GM12878 (cell line): ENCODE measurements around the gene PLXNC1. TPM values are rescaled to one million over a fixed set of nuclear protein-coding genes. Genes with fewer than 3 reads are reported as not detected.

Experiments
- ATAC-seq: fragments of 200-7000 bp; cut with Tn5 transposase; 3 replicates; pipeline ENCODE4 v1.9.1; 2020; ENCODE audit warnings: mild to moderate bottlenecking, moderate library complexity
- BruUV-seq: library from RNA; stranded (reverse); fragments of 400-500 nt; replicated peaks from 2 replicates; lab custom pipeline; 2021; lab: Mats Ljungman, UMichigan
- CTCF ChIA-PET: fragments of 300-600 bp; sonication (Branson Sonifier 250); formaldehyde crosslinking; extraction: SDS; loops from one replicate; lab custom pipeline; 2021; ENCODE audit warnings: inconsistent platforms; lab: Yijun Ruan, JAX
- POLR2A ChIA-PET: fragments of 350-600 bp; formaldehyde crosslinking; extraction: SDS; loops from one replicate; lab custom pipeline; 2021; ENCODE audit warnings: inconsistent platforms; lab: Charles Lee
- RAD21 ChIA-PET: fragments of 300-600 bp; sonication (Branson Sonifier 250); formaldehyde crosslinking; loops from one replicate; lab custom pipeline; 2023; ENCODE audit warnings: antibody characterized with exemption; ENCODE audit not compliant: unreplicated experiment; lab: Charles Lee
- SMC1A ChIA-PET: fragments of 300-600 bp; sonication (Branson Sonifier 250); formaldehyde crosslinking; loops from one replicate; lab custom pipeline; 2023; ENCODE audit not compliant: unreplicated experiment, uncharacterized antibody; lab: Charles Lee
- DNase-seq: peaks from one replicate; pipeline ENCODE4 v3.0.0-alpha.2; 2011; ENCODE audit warnings: low read depth, low spot score
- FAIRE-seq: peaks from 3 replicates; lab custom pipeline; 2011; peaks lifted over from hg19 to GRCh38; lab: Jason Lieb, UNC
- H2AFZ ChIP-seq: 2 replicates; pipeline ENCODE4 v1.6.0; 2011; ENCODE audit warnings: low read depth, low read length, control low read depth; ENCODE audit not compliant: control insufficient read depth
- H3K27ac ChIP-seq: 2 replicates; pipeline ENCODE4 v1.5.1; 2011; ENCODE audit warnings: control low read depth; ENCODE audit not compliant: control insufficient read depth, insufficient read depth
- H3K27me3 ChIP-seq, 2 experiments: replicated peaks in 1 of 2; 2 replicates each; pipeline versions ENCODE4 v1.6.0 to v1.6.1; 2011; ENCODE audit warnings: low read length in 1 of 2; ENCODE audit not compliant: control insufficient read depth in 2 of 2, insufficient read depth in 2 of 2
- H3K36me3 ChIP-seq, 2 experiments: 2 replicates each; pipeline ENCODE4 v1.5.1; 2011; ENCODE audit warnings: low read length in 1 of 2; ENCODE audit not compliant: control insufficient read depth in 2 of 2, insufficient read depth in 2 of 2
- H3K4me1 ChIP-seq: 2 replicates; pipeline ENCODE4 v1.6.1; 2011; ENCODE audit warnings: mild to moderate bottlenecking, low read length, moderate library complexity, mixed read lengths; ENCODE audit not compliant: control insufficient read depth, insufficient read depth
- H3K4me2 ChIP-seq: 2 replicates; pipeline ENCODE4 v1.6.0; 2011; ENCODE audit warnings: control low read depth; ENCODE audit not compliant: control insufficient read depth, insufficient read depth
- H3K4me3 ChIP-seq: fragments of 200-600 bp; sonication (generic); 2 replicates; pipeline ENCODE4 v1.5.1; 2016
- H3K79me2 ChIP-seq: 2 replicates; pipeline ENCODE4 v1.6.0; 2011; ENCODE audit warnings: low read length; ENCODE audit not compliant: control insufficient read depth, insufficient read depth
- H3K9ac ChIP-seq: 2 replicates; pipeline ENCODE4 v1.8.0; 2011; ENCODE audit warnings: low read length, control low read depth, mixed read lengths; ENCODE audit not compliant: control insufficient read depth, insufficient read depth
- H3K9me3 ChIP-seq: replicated peaks from 3 replicates; pipeline ENCODE4 v1.5.1; 2011; ENCODE audit warnings: mild to moderate bottlenecking, low read length; ENCODE audit not compliant: control insufficient read depth, insufficient read depth
- H4K20me1 ChIP-seq: 2 replicates; pipeline ENCODE4 v1.6.0; 2011; ENCODE audit not compliant: control insufficient read depth, insufficient read depth
- ATF3 ChIP-seq: IDR thresholded peaks from 2 replicates; pipeline ENCODE4 v1.6.1; 2011; ENCODE audit warnings: low read depth, mild to moderate bottlenecking, low read length, moderate library complexity, borderline replicate concordance; ENCODE audit errors: extremely low read depth
- CREM ChIP-seq: IDR thresholded peaks from 2 replicates; pipeline ENCODE4 v1.6.1; 2014; ENCODE audit warnings: antibody characterized with exemption, low read depth
- HCFC1 ChIP-seq: fragments of 150-350 bp; IDR thresholded peaks from 2 replicates; pipeline ENCODE4 v1.6.1; 2014; ENCODE audit warnings: low read length
- PKNOX1 ChIP-seq: fragments of 450-650 bp; IDR thresholded peaks from 2 replicates; pipeline ENCODE4 v1.6.1; 2016; ENCODE audit warnings: mild to moderate bottlenecking
- POLR2A ChIP-seq: IDR thresholded peaks from 2 replicates; pipeline ENCODE4 v1.6.1; 2011; ENCODE audit warnings: low read depth, mild to moderate bottlenecking, low read length
- POU2F2 ChIP-seq: IDR thresholded peaks from 3 replicates; pipeline ENCODE4 v1.6.1; 2011; ENCODE audit warnings: low read depth, mild to moderate bottlenecking, low read length, borderline replicate concordance
- SREBF1 ChIP-seq: IDR thresholded peaks from 2 replicates; pipeline ENCODE4 v1.6.1; 2012; ENCODE audit warnings: mild to moderate bottlenecking, low read length
- TAF1 ChIP-seq: IDR thresholded peaks from 2 replicates; pipeline ENCODE4 v1.6.1; 2011; ENCODE audit warnings: mild to moderate bottlenecking, low read depth, low read length, borderline replicate concordance
- TCF7 ChIP-seq: IDR thresholded peaks from 2 replicates; pipeline ENCODE4 v1.6.1; 2014; ENCODE audit warnings: antibody characterized with exemption, borderline replicate concordance
- YBX1 ChIP-seq: fragments of 450-650 bp; IDR thresholded peaks from 2 replicates; pipeline ENCODE4 v1.6.1; 2016; ENCODE audit warnings: antibody characterized with exemption
- ZBTB33 ChIP-seq: fragments of 450-650 bp; IDR thresholded peaks from 2 replicates; pipeline ENCODE4 v1.6.1; 2017; ENCODE audit warnings: mild to moderate bottlenecking
- ZBTB40 ChIP-seq: fragments of 450-650 bp; IDR thresholded peaks from 2 replicates; pipeline ENCODE4 v1.6.1; 2016; ENCODE audit warnings: mild to moderate bottlenecking, moderate library complexity, borderline replicate concordance
- ZNF622 ChIP-seq: fragments of 450-650 bp; IDR thresholded peaks from 2 replicates; pipeline ENCODE4 v1.6.1; 2017; ENCODE audit warnings: mild to moderate bottlenecking, inconsistent platforms
- ZNF687 ChIP-seq: fragments of 450-650 bp; IDR thresholded peaks from 2 replicates; pipeline ENCODE4 v1.6.1; 2017; ENCODE audit warnings: mild to moderate bottlenecking, moderate library complexity
- WGBS: methylation state at CpG from one replicate; pipeline ENCODE4 v1.1.6; 2016; ENCODE audit warnings: low lambda C conversion rate; ENCODE audit not compliant: insufficient replicate concordance, insufficient coverage; ENCODE audit errors: missing lambda C conversion rate; 5-methylcytosine and 5-hydroxymethylcytosine counted together
- in situ Hi-C: fragments of 300-500 bp; cut with MboI; formaldehyde crosslinking; loops from 9 replicates; pipeline ENCODE4 v1.14.3; 2018; ENCODE audit warnings: mixed read lengths
- intact Hi-C: fragments of 100-400 bp; cut with micrococcal nuclease; formaldehyde crosslinking; loops from one replicate; pipeline ENCODE4 v1.14.2; 2022; ENCODE audit not compliant: unreplicated experiment
- polyA plus RNA-seq, 11 experiments: library from polyadenylated mRNA; depleted of rRNA in 4 of 11; unstranded in 6 of 11; stranded (reverse) in 5 of 11; fragments of >200 nt; fragmentation: Nextera tagmentation in 4 of 11; fragmentation: Illumina TruSeq in 1 of 11; extraction: Ambion mirVana in 4 of 11; extraction: Trizol in 1 of 11; gene quantifications; 1 replicate in 1 of 11; 2 replicates in 10 of 11; pipeline versions ENCODE4 v1.2.1 to v1.2.3, GENCODE V29; 2011 to 2016; ENCODE audit warnings: inconsistent platforms in 2 of 11, missing spikeins in 2 of 11, low read depth in 1 of 11
- total RNA-seq, 4 experiments: library from RNA; depleted of rRNA in 3 of 4; stranded (reverse); fragments of >200 nt in 3 of 4; fragmentation: Illumina TruSeq in 1 of 4; extraction: Trizol in 1 of 4; gene quantifications; 2 replicates each; pipeline versions ENCODE4 v1.2.1 to v1.2.3, GENCODE V29; 2013 to 2021

Gene PLXNC1
- total and polyA plus RNA-seq, 10 of the 15 experiments (the other 5 are each of a cell fraction or from before 2014, with no cell fraction given): 5.2 to 41.2 (median 24.6) TPM

- Histone ChIP-seq H3K36me3 (peaks cover 0 to 1% of the 10 kb centered on the region in 2 experiments; a peak in 2 of 4 replicates), H3K9me3 (no peaks in the 10 kb centered on the region), H3K4me3 (no peak overlapping the region), H3K4me2 (no peak overlapping the region), H3K9ac (no peak overlapping the region), H3K4me1 (no peaks in the 10 kb centered on the region), H3K27me3 (no peaks in the 10 kb centered on the region), H2AFZ (no peak overlapping the region), H3K27ac (no peak overlapping the region), H4K20me1 (no peaks in the 10 kb centered on the region), H3K79me2 (no peaks in the 10 kb centered on the region)
- in situ Hi-C loops (no loop called here), intact Hi-C loops (no loop called here)
- ChIA-PET RAD21 (no interaction called here), POLR2A (interaction anchor here (0.6 kb wide), 1 partner anchor 290 kb away, joined by 3 read pairs; no protein-coding TSS in a partner anchor), CTCF (interaction anchor here (1.5 kb wide), 1 partner anchor 542 kb away, joined by 3 read pairs; no protein-coding TSS in a partner anchor), SMC1A (interaction anchor here (1.5 to 1.7 kb wide), 3 partner anchors 71 to 205 kb away, joined by 4 to 6 read pairs (median 5); no protein-coding TSS in a partner anchor)
- 99% methylated on average over 3 of the region's 3 CpGs for WGBS
- ATAC-seq: no peak
- DNase-seq: no peak
- no TSS peak for BruUV-seq
- no peak for FAIRE-seq
- TF ChIP-seq TAF1 (no peak), YBX1 (no peak), ZNF687 (no peak), ZNF622 (no peak), SREBF1 (no peak), ATF3 (no peak), HCFC1 (no peak), ZBTB40 (no peak), TCF7 (no peak), POLR2A (no peak), PKNOX1 (no peak), POU2F2 (no peak), CREM (no peak), ZBTB33 (no peak)
These were observed 185.0 kb downstream of the PLXNC1 start for GRCh38 chr12:94333396-94333795.
